Measurements from ENCODE around the gene CTXN2.

GRCh38 chr15:48233246-48233645 is 41.8 kb downstream of the CTXN2 start:
- TF ChIP-seq CTCF (IDR thresholded peaks at IDR 0.05), result no peak
- no peak for TF ChIP-seq EZH2 (IDR thresholded peaks at IDR 0.05; ENCODE audit: borderline replicate concordance, insufficient read depth, low read depth, low read length, poor library complexity, severe bottlenecking)
